Osteoblast (primary cell): ENCODE results near the gene PSMB3. TPM values are rescaled to one million over a fixed set of nuclear protein-coding genes. Genes with fewer than 3 reads are reported as not detected.
A peak's percentile ranks its signal among the peaks of the same experiment; 100 is the strongest.

Experiments
- DNase-seq: peaks from one replicate; pipeline ENCODE4 v3.0.0; 2011; ENCODE audit warnings: low spot score, mixed read lengths; ENCODE audit not compliant: insufficient read length; ENCODE audit errors: missing footprints
- H2AFZ ChIP-seq: 2 replicates; pipeline ENCODE4 v1.6.0; 2011; ENCODE audit warnings: mild to moderate bottlenecking, low read length
- H3K27ac ChIP-seq: 2 replicates; pipeline ENCODE4 v1.5.1; 2011; ENCODE audit warnings: mild to moderate bottlenecking, low read depth, low read length, moderate library complexity
- H3K27me3 ChIP-seq: 2 replicates; pipeline ENCODE4 v1.6.0; 2012; ENCODE audit warnings: mild to moderate bottlenecking, control low read depth, inconsistent platforms, low read length, moderate library complexity; ENCODE audit not compliant: insufficient read depth
- H3K36me3 ChIP-seq: 2 replicates; pipeline ENCODE4 v1.5.1; 2011; ENCODE audit warnings: mild to moderate bottlenecking, low read length, control low read depth, moderate library complexity; ENCODE audit not compliant: insufficient read depth
- H3K4me1 ChIP-seq: 2 replicates; pipeline ENCODE4 v1.5.1; 2011; ENCODE audit warnings: mild to moderate bottlenecking, low read length, control low read depth, moderate library complexity; ENCODE audit not compliant: insufficient read depth
- H3K4me2 ChIP-seq: 2 replicates; pipeline ENCODE4 v1.6.0; 2011; ENCODE audit warnings: mild to moderate bottlenecking, low read length; ENCODE audit not compliant: insufficient read depth
- H3K4me3 ChIP-seq: fragments of 200-600 bp; sonication (generic); 3 replicates; pipeline ENCODE4 v1.5.1; 2012; ENCODE audit warnings: mild to moderate bottlenecking, low read length, inconsistent platforms; ENCODE audit not compliant: insufficient read depth
- H3K79me2 ChIP-seq: 2 replicates; pipeline ENCODE4 v1.6.0; 2012; ENCODE audit warnings: mild to moderate bottlenecking, low read length, control low read depth, inconsistent platforms; ENCODE audit not compliant: insufficient read depth
- H3K9me3 ChIP-seq: 2 replicates; pipeline ENCODE4 v1.5.1; 2011; ENCODE audit warnings: low read depth, low read length, control low read depth
- H4K20me1 ChIP-seq: 2 replicates; pipeline ENCODE4 v1.6.0; 2012; ENCODE audit warnings: mild to moderate bottlenecking, low read length, control low read depth; ENCODE audit not compliant: insufficient read depth
- CTCF ChIP-seq: IDR thresholded peaks from 2 replicates; pipeline ENCODE4 v1.5.1; 2011; ENCODE audit warnings: mild to moderate bottlenecking, low read depth, low read length, moderate library complexity; ENCODE audit errors: extremely low read depth
- total RNA-seq: library from RNA; depleted of rRNA; stranded (reverse); fragments of >200 nt; gene quantifications from 2 replicates; pipeline ENCODE4 v1.2.3, GENCODE V29; 2012

Gene PSMB3
- total RNA-seq, 1 donor, result 235 TPM

GRCh38 chr17:38743556-38744171 lies 8.9 kb upstream of the PSMB3 start:
- Histone ChIP-seq H3K79me2 (peaks cover 93% of the 10 kb centered on the region), H3K4me2 (no peak overlapping the region), H3K36me3 (peaks cover 22% of the 10 kb centered on the region), H3K27ac (no peak overlapping the region), H3K27me3 (no peaks in the 10 kb centered on the region), H3K4me1 (peaks cover 35% of the 10 kb centered on the region), H2AFZ (no peak overlapping the region), H3K4me3 (no peak overlapping the region), H4K20me1 (peaks cover 69% of the 10 kb centered on the region), H3K9me3 (no peaks in the 10 kb centered on the region)
- no peak for DNase-seq
- no peak for TF ChIP-seq CTCF

GRCh38 chr17:38745545-38745944 lies 7.0 kb upstream of the PSMB3 start:
- Histone ChIP-seq H4K20me1 (peaks cover 59% of the 10 kb centered on the region), H2AFZ (no peak overlapping the region), H3K36me3 (peaks cover 11% of the 10 kb centered on the region), H3K9me3 (no peaks in the 10 kb centered on the region), H3K4me3 (peak overlapping the region; percentile 97), H3K79me2 (peaks cover 75% of the 10 kb centered on the region), H3K4me1 (peaks cover 43% of the 10 kb centered on the region), H3K27ac (no peak overlapping the region), H3K27me3 (no peaks in the 10 kb centered on the region), H3K4me2 (peak overlapping the region; percentile 96)
- DNase-seq, result no peak
- no peak for TF ChIP-seq CTCF

- peaks cover 52% of the 10 kb centered on the region for H4K20me1 ChIP-seq
- no peak overlapping the region for H2AFZ ChIP-seq
- H3K4me1 ChIP-seq, result peaks cover 44% of the 10 kb centered on the region
- no peak for TF ChIP-seq CTCF
- peak overlapping the region; percentile 97 for H3K4me3 ChIP-seq
- H3K9me3 ChIP-seq, result no peaks in the 10 kb centered on the region
- peak; percentile 75 for DNase-seq
- peaks cover 68% of the 10 kb centered on the region for H3K79me2 ChIP-seq
- peak overlapping the region; percentile 2 for H3K27ac ChIP-seq
- peak overlapping the region; percentile 96 for H3K4me2 ChIP-seq
- peaks cover 11% of the 10 kb centered on the region for H3K36me3 ChIP-seq
- no peaks in the 10 kb centered on the region for H3K27me3 ChIP-seq
These were observed 6.3 kb upstream of the PSMB3 start for GRCh38 chr17:38746004-38746848.

- H3K27ac ChIP-seq, result peak overlapping the region; percentile 2
- peaks cover 43% of the 10 kb centered on the region for H3K4me1 ChIP-seq
- no peak overlapping the region for H2AFZ ChIP-seq
- DNase-seq, result peak; percentile 85
- H3K27me3 ChIP-seq, result no peaks in the 10 kb centered on the region
- peaks cover 11% of the 10 kb centered on the region for H3K36me3 ChIP-seq
- H3K4me2 ChIP-seq, result peak overlapping the region; percentile 96
- no peak for TF ChIP-seq CTCF
- H3K4me3 ChIP-seq, result peak overlapping the region; percentile 97
- peaks cover 45% of the 10 kb centered on the region for H4K20me1 ChIP-seq
- H3K9me3 ChIP-seq, result no peaks in the 10 kb centered on the region
- H3K79me2 ChIP-seq, result peaks cover 61% of the 10 kb centered on the region
These were observed 5.6 kb upstream of the PSMB3 start for GRCh38 chr17:38746849-38747462.
